GM23248 (cell line): ENCODE results near the gene THADA.

ENCODE experiments used
- EZH2 ChIP-seq: fragments of 200-600 bp; sonication (generic); IDR thresholded peaks from 2 replicates; pipeline ENCODE4 v1.6.1; 2018; ENCODE audit warnings: antibody characterized with exemption, mild to moderate bottlenecking; ENCODE audit not compliant: insufficient read depth, poor library complexity, severe bottlenecking
- EZH2phosphoT487 ChIP-seq: fragments of 200-600 bp; sonication (generic); IDR thresholded peaks from 2 replicates; pipeline ENCODE4 v1.6.1; 2018; ENCODE audit warnings: antibody characterized with exemption, moderate library complexity, mild to moderate bottlenecking, low read depth; ENCODE audit not compliant: insufficient read depth

DNA sequence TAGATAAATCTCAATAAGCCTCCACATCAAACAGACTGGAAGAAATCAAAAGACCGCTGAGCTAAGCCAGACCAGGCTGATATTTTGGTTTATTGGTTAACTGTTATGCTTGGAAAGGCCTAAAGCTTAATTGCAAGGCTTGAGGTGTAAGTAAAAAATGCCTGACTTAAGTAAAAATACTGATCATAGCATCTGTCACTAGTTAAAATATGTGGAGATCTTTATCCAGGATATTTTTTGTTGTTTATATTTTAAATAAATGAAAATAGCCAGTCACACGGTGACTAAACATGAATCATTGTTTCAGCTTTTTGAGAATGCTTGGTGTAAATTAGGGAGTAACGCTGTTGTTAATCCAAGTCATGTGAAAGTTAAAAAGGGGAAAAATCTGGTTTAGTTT, 127.9 kb downstream of the THADA start:
- 0 out of 2 replicates have a peak, but pooled peaks have one; percentile 32 for TF ChIP-seq EZH2phosphoT487
- no peak for TF ChIP-seq EZH2
